GM12878 (cell line): ENCODE measurements around the gene SDF4. TPM values are rescaled to one million over a fixed set of nuclear protein-coding genes. Genes with fewer than 3 reads are reported as not detected.
A peak's percentile ranks its signal among the peaks of the same experiment; 100 is the strongest.

ENCODE experiments used
- ASH2L ChIP-seq: fragments of 300-600, 200-600 bp; sonication (generic); IDR thresholded peaks from 2 replicates; pipeline ENCODE4 v1.6.1; 2017; ENCODE audit warnings: low read depth, mild to moderate bottlenecking, borderline replicate concordance
- ATF7 ChIP-seq: fragments of 450-650 bp; IDR thresholded peaks from 2 replicates; pipeline ENCODE4 v1.6.1; 2016; ENCODE audit warnings: low read depth, mild to moderate bottlenecking
- BHLHE40 ChIP-seq, 2 experiments: fragments of 450-650 bp in 1 of 2; IDR thresholded peaks; 2 replicates each; pipeline ENCODE4 v1.6.1; 2011 to 2017; ENCODE audit warnings: low read depth in 2 of 2, borderline replicate concordance in 1 of 2, improper control_type of control experiment in 1 of 2, low read length in 1 of 2, mild to moderate bottlenecking in 1 of 2
- CEBPB ChIP-seq, 2 experiments: fragments of 150-350 bp in 1 of 2; IDR thresholded peaks; 2 replicates each; pipeline ENCODE4 v1.6.1; 2012 to 2014; ENCODE audit warnings: low read depth in 2 of 2, low read length in 2 of 2, borderline replicate concordance in 1 of 2, inconsistent platforms in 1 of 2
- CEBPZ ChIP-seq: fragments of 150-350 bp; IDR thresholded peaks from 2 replicates; pipeline ENCODE4 v1.6.1; 2016; ENCODE audit warnings: low read depth, low read length
- DPF2 ChIP-seq: fragments of 450-650 bp; IDR thresholded peaks from 2 replicates; pipeline ENCODE4 v1.6.1; 2017; ENCODE audit warnings: mild to moderate bottlenecking
- EP300 ChIP-seq, 2 experiments: fragments of 150-350 bp in 1 of 2; IDR thresholded peaks; 2 replicates each; pipeline ENCODE4 v1.6.1; 2011 to 2012; ENCODE audit warnings: low read depth in 2 of 2, low read length in 2 of 2, borderline replicate concordance in 1 of 2, improper control_type of control experiment in 1 of 2, inconsistent platforms in 1 of 2; ENCODE audit not compliant: control insufficient read depth in 1 of 2
- HDAC6 ChIP-seq: fragments of 200-600 bp; sonication (generic); IDR thresholded peaks from one replicate; pipeline ENCODE4 v1.8.0; 2017; ENCODE audit warnings: antibody characterized with exemption; ENCODE audit not compliant: unreplicated experiment
- NFYA ChIP-seq: IDR thresholded peaks from 2 replicates; pipeline ENCODE4 v1.6.1; 2011; ENCODE audit warnings: low read depth, mild to moderate bottlenecking, low read length, improper control_type of control experiment, borderline replicate concordance
- NRF1 ChIP-seq: conservative IDR thresholded peaks from 2 replicates; pipeline ENCODE4 v1.6.1; 2011; ENCODE audit warnings: mild to moderate bottlenecking, low read depth, low read length, improper control_type of control experiment
- POLR2A ChIP-seq: IDR thresholded peaks from 2 replicates; pipeline ENCODE4 v1.6.1; 2011; ENCODE audit warnings: low read depth, mild to moderate bottlenecking, low read length
- POLR2AphosphoS2 ChIP-seq: IDR thresholded peaks from 2 replicates; pipeline ENCODE4 v1.6.1; 2011; ENCODE audit warnings: low read depth, mild to moderate bottlenecking, low read length, improper control_type of control experiment, moderate library complexity
- RCOR1 ChIP-seq: conservative IDR thresholded peaks from 2 replicates; pipeline ENCODE4 v1.6.1; 2012; ENCODE audit warnings: low read depth, low read length, improper control_type of control experiment
- RELA ChIP-seq: fragments of 450-650 bp; IDR thresholded peaks from 2 replicates; pipeline ENCODE4 v1.8.0; 2014; ENCODE audit warnings: borderline replicate concordance; ENCODE audit not compliant: partially characterized antibody
- SIX5 ChIP-seq: IDR thresholded peaks from 2 replicates; pipeline ENCODE4 v1.6.1; 2011; ENCODE audit warnings: mild to moderate bottlenecking, low read depth, low read length, moderate library complexity; ENCODE audit not compliant: severe bottlenecking
- SMC3 ChIP-seq: IDR thresholded peaks from 2 replicates; pipeline ENCODE4 v1.6.1; 2011; ENCODE audit warnings: low read length, improper control_type of control experiment, borderline replicate concordance
- SREBF2 ChIP-seq: IDR thresholded peaks from 2 replicates; pipeline ENCODE4 v1.6.1; 2012; ENCODE audit warnings: mild to moderate bottlenecking, low read length
- TBL1XR1 ChIP-seq: IDR thresholded peaks from 2 replicates; pipeline ENCODE4 v1.6.1; 2012; ENCODE audit warnings: low read depth, low read length, improper control_type of control experiment
- TCF3 ChIP-seq: IDR thresholded peaks from 2 replicates; pipeline ENCODE4 v1.6.1; 2012; ENCODE audit warnings: low read depth, mild to moderate bottlenecking, low read length, borderline replicate concordance; ENCODE audit not compliant: insufficient read depth
- YBX1 ChIP-seq: fragments of 450-650 bp; IDR thresholded peaks from 2 replicates; pipeline ENCODE4 v1.6.1; 2016; ENCODE audit warnings: antibody characterized with exemption
- ZNF687 ChIP-seq: fragments of 450-650 bp; IDR thresholded peaks from 2 replicates; pipeline ENCODE4 v1.6.1; 2017; ENCODE audit warnings: mild to moderate bottlenecking, moderate library complexity
- ZZZ3 ChIP-seq: IDR thresholded peaks from 2 replicates; pipeline ENCODE4 v1.6.1; 2011; ENCODE audit warnings: low read depth; ENCODE audit not compliant: control insufficient read depth, insufficient read length
- polyA plus RNA-seq, 11 experiments: library from polyadenylated mRNA; depleted of rRNA in 4 of 11; unstranded in 6 of 11; stranded (reverse) in 5 of 11; fragments of >200 nt; fragmentation: Nextera tagmentation in 4 of 11; fragmentation: Illumina TruSeq in 1 of 11; extraction: Ambion mirVana in 4 of 11; extraction: Trizol in 1 of 11; gene quantifications; 1 replicate in 1 of 11; 2 replicates in 10 of 11; pipeline versions ENCODE4 v1.2.1 to v1.2.3, GENCODE V29; 2011 to 2016; ENCODE audit warnings: inconsistent platforms in 2 of 11, missing spikeins in 2 of 11, low read depth in 1 of 11
- total RNA-seq, 4 experiments: library from RNA; depleted of rRNA in 3 of 4; stranded (reverse); fragments of >200 nt in 3 of 4; fragmentation: Illumina TruSeq in 1 of 4; extraction: Trizol in 1 of 4; gene quantifications; 2 replicates each; pipeline versions ENCODE4 v1.2.1 to v1.2.3, GENCODE V29; 2013 to 2021

SDF4 gene
- total and polyA plus RNA-seq, 10 of the 15 experiments (the other 5 are each of a cell fraction or from before 2014, with no cell fraction given): 0.44 to 97.2 (median 40.2) TPM

- TF ChIP-seq EP300 (IDR thresholded peaks at IDR 0.05; ENCODE audit: borderline replicate concordance in 1 of 2, control insufficient read depth in 1 of 2, low read depth in 2 of 2, low read length in 2 of 2) (no peak), ZNF687 (0 out of 2 replicates have a peak, but pooled peaks have one; percentile 37), ZZZ3 (no peak), CEBPZ (no peak), HDAC6 (no peak), DPF2 (peak; percentile 66), BHLHE40 (IDR thresholded peaks at IDR 0.05; ENCODE audit: borderline replicate concordance in 1 of 2, low read depth in 2 of 2, low read length in 1 of 2) (peak in 1 of 2 experiments; percentile 40; a peak in 1 of 4 replicates), TBL1XR1 (0 out of 2 replicates have a peak, but pooled peaks have one; percentile 51), SIX5 (peak; percentile 61), CEBPB (IDR thresholded peaks at IDR 0.05; ENCODE audit: borderline replicate concordance in 1 of 2, low read depth in 2 of 2, low read length in 2 of 2) (no peak), SREBF2 (no peak), POLR2AphosphoS2 (0 out of 2 replicates have a peak, but pooled peaks have one; percentile 29), RELA (peak; percentile 53), YBX1 (no peak), ATF7 (no peak), SMC3 (no peak; the same call in 1 of the 2 replicates), POLR2A (peak; percentile 87), RCOR1 (no peak), NFYA (no peak), NRF1 (peak; percentile 34; the same call in 1 of the 2 replicates), TCF3 (no peak), ASH2L (peak; percentile 83; the same call in 1 of the 2 replicates)
These were observed 41.9 kb upstream of the SDF4 start, which contains the start of gene UBE2J2 (continued) for GRCh38 chr1:1273512-1274298.
